H1 (cell line): ENCODE results near the gene TMEM127. TPM values are rescaled to one million over a fixed set of nuclear protein-coding genes. Genes with fewer than 3 reads are reported as not detected.

Source experiments
- CTCF ChIA-PET: fragments of 300-600 bp; sonication (Branson Sonifier 250); formaldehyde crosslinking; loops from one replicate; lab custom pipeline; 2021; ENCODE audit not compliant: partially characterized antibody; lab: Charles Lee
- POLR2A ChIA-PET: fragments of 300-600 bp; sonication (Branson Sonifier 250); formaldehyde crosslinking; loops from one replicate; lab custom pipeline; 2021; ENCODE audit warnings: inconsistent platforms; ENCODE audit not compliant: partially characterized antibody; lab: Charles Lee
- DNase-seq, 2 experiments: peaks; one replicate each; pipeline versions ENCODE4 v3.0.0 to v3.0.0-alpha.2; 2010 to 2022; ENCODE audit warnings: low spot score in 2 of 2, low read depth in 1 of 2, mixed read lengths in 1 of 2
- FAIRE-seq: peaks from 2 replicates; lab custom pipeline; 2011; peaks lifted over from hg19 to GRCh38; lab: Jason Lieb, UNC
- H2AFZ ChIP-seq: 2 replicates; pipeline ENCODE4 v1.8.1; 2012; ENCODE audit warnings: low read length, inconsistent platforms
- H2AK5ac ChIP-seq: 2 replicates; pipeline ENCODE4 v1.6.1; 2013; ENCODE audit warnings: low read depth, low read length
- H2BK120ac ChIP-seq: replicated peaks from 2 replicates; pipeline ENCODE3; 2013; ENCODE audit warnings: low read depth, low read length, inconsistent platforms
- H2BK12ac ChIP-seq: 2 replicates; pipeline ENCODE4 v1.6.1; 2013; ENCODE audit warnings: low read depth, low read length
- H2BK15ac ChIP-seq: 2 replicates; pipeline ENCODE4 v1.6.1; 2013; ENCODE audit warnings: low read length
- H2BK20ac ChIP-seq: 2 replicates; pipeline ENCODE4 v1.6.1; 2013; ENCODE audit warnings: low read length
- H2BK5ac ChIP-seq: 2 replicates; pipeline ENCODE4 v1.6.1; 2013; ENCODE audit warnings: low read depth, low read length
- H3K14ac ChIP-seq: 2 replicates; pipeline ENCODE4 v1.6.1; 2013; ENCODE audit warnings: inconsistent platforms; ENCODE audit not compliant: insufficient read length
- H3K18ac ChIP-seq: 2 replicates; pipeline ENCODE4 v1.6.1; 2013; ENCODE audit warnings: low read length; ENCODE audit errors: extremely low read depth
- H3K23ac ChIP-seq: 2 replicates; pipeline ENCODE4 v1.6.1; 2013; ENCODE audit warnings: inconsistent platforms; ENCODE audit not compliant: insufficient read length
- H3K23me2 ChIP-seq: 2 replicates; pipeline ENCODE4 v1.6.1; 2013; ENCODE audit warnings: low read depth, low read length
- H3K27ac ChIP-seq: 2 replicates; pipeline ENCODE4 v1.6.1; 2011; ENCODE audit warnings: low read depth, low read length, inconsistent platforms
- H3K27me3 ChIP-seq, 4 experiments: replicated peaks in 1 of 4; 1 replicate in 1 of 4; 2 replicates in 3 of 4; pipeline versions ENCODE4 v1.6.1 to v1.8.1; 2011 to 2013; ENCODE audit warnings: low read length in 3 of 4, mild to moderate bottlenecking in 3 of 4, inconsistent platforms in 2 of 4, mixed read lengths in 2 of 4, moderate library complexity in 1 of 4; ENCODE audit not compliant: control insufficient read depth in 3 of 4, insufficient read depth in 3 of 4; ENCODE audit errors: extremely low read depth in 1 of 4
- H3K36me3 ChIP-seq, 4 experiments: 2 replicates each; pipeline versions ENCODE4 v1.6.1 to v1.8.1; 2011 to 2013; ENCODE audit warnings: mild to moderate bottlenecking in 4 of 4, low read length in 3 of 4, moderate library complexity in 2 of 4, control low read depth in 1 of 4, inconsistent platforms in 1 of 4; ENCODE audit not compliant: insufficient read depth in 4 of 4, control insufficient read depth in 2 of 4
- H3K4ac ChIP-seq: replicated peaks from 2 replicates; pipeline ENCODE3; 2013; ENCODE audit warnings: low read length, low read depth, mixed read lengths, inconsistent platforms; ENCODE audit not compliant: insufficient read length
- H3K4me1 ChIP-seq, 4 experiments: replicated peaks in 1 of 4; 1 replicate in 1 of 4; 2 replicates in 3 of 4; pipeline versions ENCODE4 v1.6.1 to v1.8.1; 2011 to 2013; ENCODE audit warnings: low read length in 3 of 4, inconsistent platforms in 2 of 4, mixed read lengths in 1 of 4; ENCODE audit not compliant: insufficient read depth in 4 of 4, control insufficient read depth in 3 of 4
- H3K4me2 ChIP-seq, 2 experiments: 2 replicates each; pipeline versions ENCODE4 v1.6.1 to v1.8.1; 2011 to 2013; ENCODE audit warnings: low read depth in 2 of 2, low read length in 2 of 2, control low read depth in 1 of 2, inconsistent platforms in 1 of 2, mild to moderate bottlenecking in 1 of 2; ENCODE audit not compliant: insufficient read depth in 1 of 2
- H3K4me3 ChIP-seq, 4 experiments: fragments of 200-600, 300-600 bp in 1 of 4; sonication (generic), shearing (Covaris generic), sonication (Bioruptor Twin) in 1 of 4; 2 replicates each; pipeline versions ENCODE4 v1.5.1 to v1.8.1; 2011 to 2016; ENCODE audit warnings: low read length in 4 of 4, low read depth in 3 of 4, control low read depth in 2 of 4, inconsistent platforms in 2 of 4, mild to moderate bottlenecking in 2 of 4, mixed read lengths in 1 of 4, moderate library complexity in 1 of 4; ENCODE audit not compliant: insufficient read depth in 2 of 4; ENCODE audit errors: extremely low read depth in 1 of 4
- H3K56ac ChIP-seq: replicated peaks from 2 replicates; pipeline ENCODE3; 2013; ENCODE audit warnings: low read depth, mild to moderate bottlenecking, mixed read lengths, low read length, inconsistent platforms; ENCODE audit not compliant: insufficient read length
- H3K79me1 ChIP-seq: 2 replicates; pipeline ENCODE4 v1.6.1; 2013; ENCODE audit warnings: low read depth, low read length, control low read depth
- H3K79me2 ChIP-seq, 2 experiments: 2 replicates each; pipeline versions ENCODE4 v1.6.1 to v1.8.1; 2012 to 2013; ENCODE audit warnings: low read length in 2 of 2, mild to moderate bottlenecking in 2 of 2, inconsistent platforms in 1 of 2; ENCODE audit not compliant: insufficient read depth in 2 of 2, control insufficient read depth in 1 of 2
- H3K9ac ChIP-seq, 4 experiments: replicated peaks in 1 of 4; 1 replicate in 1 of 4; 2 replicates in 3 of 4; pipeline versions ENCODE4 v1.6.1 to v1.8.1; 2011 to 2013; ENCODE audit warnings: low read depth in 3 of 4, low read length in 3 of 4, control low read depth in 2 of 4, mild to moderate bottlenecking in 2 of 4, moderate library complexity in 2 of 4, inconsistent platforms in 1 of 4; ENCODE audit errors: extremely low read depth in 1 of 4
- H3K9me3 ChIP-seq, 2 experiments: 2 replicates each; pipeline versions ENCODE4 v1.6.1 to v1.8.1; 2012 to 2013; ENCODE audit warnings: mild to moderate bottlenecking in 2 of 2, moderate library complexity in 2 of 2, control low read depth in 1 of 2, inconsistent platforms in 1 of 2, low read depth in 1 of 2, low read length in 1 of 2, mixed read lengths in 1 of 2; ENCODE audit not compliant: insufficient read depth in 2 of 2
- H4K20me1 ChIP-seq, 2 experiments: replicated peaks in 1 of 2; 2 replicates each; pipeline versions ENCODE3 to v1.8.1; 2011 to 2013; ENCODE audit warnings: inconsistent platforms in 2 of 2, low read length in 2 of 2, mild to moderate bottlenecking in 1 of 2; ENCODE audit not compliant: insufficient read depth in 2 of 2, control insufficient read depth in 1 of 2
- H4K5ac ChIP-seq: 2 replicates; pipeline ENCODE4 v1.6.1; 2013; ENCODE audit warnings: low read length, low read depth, mixed read lengths, inconsistent platforms; ENCODE audit not compliant: insufficient read length
- H4K8ac ChIP-seq: 2 replicates; pipeline ENCODE4 v1.8.0; 2013; ENCODE audit warnings: mild to moderate bottlenecking, moderate library complexity, low read length, inconsistent platforms; ENCODE audit not compliant: insufficient read depth; ENCODE audit errors: extremely low read depth
- H4K91ac ChIP-seq: replicated peaks from 2 replicates; pipeline ENCODE3; 2013; ENCODE audit warnings: low read length, mixed read lengths, inconsistent platforms; ENCODE audit not compliant: insufficient read length
- BCL11A ChIP-seq, 2 experiments: IDR thresholded peaks; one replicate each; pipeline ENCODE4 v1.6.1; 2011; ENCODE audit warnings: low read depth in 2 of 2, low read length in 2 of 2, mild to moderate bottlenecking in 2 of 2
- CBX5 ChIP-seq: fragments of 300-800, 300-1000 bp; sonication (generic); IDR thresholded peaks from 2 replicates; pipeline ENCODE4 v1.7.1; 2016; ENCODE audit warnings: antibody characterized with exemption, low read length, low read depth
- E2F6 ChIP-seq: IDR thresholded peaks from 2 replicates; pipeline ENCODE4 v1.6.1; 2012; ENCODE audit warnings: inconsistent platforms
- HDAC6 ChIP-seq: IDR thresholded peaks from one replicate; pipeline ENCODE4 v1.7.1; 2012; ENCODE audit warnings: low read depth, mild to moderate bottlenecking, inconsistent platforms, low read length, moderate library complexity
- JUN ChIP-seq: IDR thresholded peaks from 2 replicates; pipeline ENCODE4 v1.6.1; 2011; ENCODE audit warnings: low read depth, mild to moderate bottlenecking, improper control_type of control experiment, low read length
- RBBP5 ChIP-seq: IDR thresholded peaks from 2 replicates; pipeline ENCODE4 v1.7.1; 2012; ENCODE audit warnings: low read depth, mild to moderate bottlenecking, inconsistent platforms, low read length, moderate library complexity, borderline replicate concordance
- RFX5 ChIP-seq: IDR thresholded peaks from 2 replicates; pipeline ENCODE4 v1.6.1; 2011; ENCODE audit warnings: low read depth, low read length, improper control_type of control experiment, borderline replicate concordance
- RNF2 ChIP-seq: fragments of 200-900, 300-1000 bp; sonication (generic); IDR thresholded peaks from 2 replicates; pipeline ENCODE4 v1.7.1; 2016; ENCODE audit warnings: borderline replicate concordance, low read depth, mild to moderate bottlenecking, antibody characterized with exemption, low read length; ENCODE audit not compliant: poor library complexity, severe bottlenecking; ENCODE audit errors: missing control alignments
- RXRA ChIP-seq: IDR thresholded peaks from 2 replicates; pipeline ENCODE4 v1.6.1; 2011; ENCODE audit warnings: low read depth, mild to moderate bottlenecking, low read length, moderate library complexity; ENCODE audit not compliant: insufficient read depth
- SIX5 ChIP-seq: IDR thresholded peaks from 2 replicates; pipeline ENCODE4 v1.6.1; 2011; ENCODE audit warnings: mild to moderate bottlenecking, low read depth, low read length
- SP2 ChIP-seq: IDR thresholded peaks from 2 replicates; pipeline ENCODE4 v1.6.1; 2012; ENCODE audit warnings: mild to moderate bottlenecking, low read length, inconsistent platforms
- TAF1 ChIP-seq: IDR thresholded peaks from 2 replicates; pipeline ENCODE4 v1.6.1; 2011; ENCODE audit warnings: mild to moderate bottlenecking, low read depth, low read length
- TBP ChIP-seq: IDR thresholded peaks from 2 replicates; pipeline ENCODE4 v1.6.1; 2011; ENCODE audit warnings: low read depth, low read length, improper control_type of control experiment
- whole genome bisulfite sequencing, 2 experiments: shearing (Covaris generic) in 1 of 2; methylation state at CpG; one replicate each; pipeline versions ENCODE4 v1.1.6 to v1.1.7; 2013 to 2015; ENCODE audit warnings: low lambda C conversion rate in 2 of 2, mixed read lengths in 2 of 2, inconsistent platforms in 1 of 2, low coverage in 1 of 2, missing lambda C conversion rate in 1 of 2; ENCODE audit not compliant: insufficient replicate concordance in 2 of 2, insufficient coverage in 1 of 2, insufficient read length in 1 of 2; ENCODE audit errors: extremely low coverage in 1 of 2, missing lambda C conversion rate in 1 of 2; 5-methylcytosine and 5-hydroxymethylcytosine counted together
- polyA plus RNA-seq, 7 experiments: library from polyadenylated mRNA; depleted of rRNA in 3 of 7; stranded (reverse) in 5 of 7; unstranded in 2 of 7; fragments of >200 nt in 5 of 7; fragments of 200-250 nt in 2 of 7; gene quantifications; 1 replicate in 5 of 7; 2 replicates in 1 of 7; 4 replicates in 1 of 7; pipeline versions ENCODE4 v1.2.1 to v1.2.3, GENCODE V29; 2011 to 2013; ENCODE audit warnings: missing spikeins in 2 of 7, mixed read lengths in 2 of 7
- total RNA-seq: library from RNA; stranded (reverse); fragmentation: NEBNext Ultra II Directional; extraction: Animal tissue kit (Norgen Biotek cat#: 25700); gene quantifications from 2 replicates; pipeline ENCODE4 v1.2.1, GENCODE V29; 2021

The TMEM127 gene
- total and polyA plus RNA-seq, 2 of the 8 experiments (the other 6 are each of a cell fraction or from before 2014, with no cell fraction given): 25.0 to 41.0 TPM

GRCh38 chr2:96243843-96244242, 22.0 kb downstream of the TMEM127 start:
- Histone ChIP-seq H3K9ac (no peak overlapping the region), H2BK120ac (no peak overlapping the region), H2AK5ac (no peak overlapping the region), H3K4me1 (peaks cover 0 to 3% (median 0%) of the 10 kb centered on the region in 4 experiments; a peak in 1 of 7 replicates), H3K79me1 (no peaks in the 10 kb centered on the region), H3K4ac (no peak overlapping the region), H2BK15ac (no peak overlapping the region), H4K20me1 (no peaks in the 10 kb centered on the region), H3K14ac (no peak overlapping the region), H3K23me2 (no peaks in the 10 kb centered on the region), H3K9me3 (no peaks in the 10 kb centered on the region), H3K4me3 (no peak overlapping the region), H3K18ac (no peak overlapping the region), H4K91ac (no peak overlapping the region), H4K5ac (no peak overlapping the region), H3K79me2 (no peaks in the 10 kb centered on the region), H2BK5ac (no peak overlapping the region), H2AFZ (no peak overlapping the region), H2BK20ac (no peak overlapping the region), H3K27ac (no peak overlapping the region), H3K23ac (no peak overlapping the region), H2BK12ac (no peak overlapping the region), H3K36me3 (no peaks in the 10 kb centered on the region), H3K4me2 (no peak overlapping the region), H4K8ac (no peak overlapping the region), H3K27me3 (no peaks in the 10 kb centered on the region), H3K56ac (no peak overlapping the region)
- POLR2A ChIA-PET: interaction anchor here (1.1 kb wide), 1 partner anchor 9 kb away, joined by 3 read pairs; no protein-coding TSS in a partner anchor
- CTCF ChIA-PET: interaction anchor here (1.0 kb wide), 1 partner anchor 69 kb away, joined by 3 read pairs; no protein-coding TSS in a partner anchor
- FAIRE-seq: no peak
- 92% methylated on average over 5 of the region's 5 CpGs; no CpG with 5 or more reads in 1 of the 2 experiments for WGBS, 2 experiments
- TF ChIP-seq E2F6 (no peak), SP2 (no peak), JUN (no peak), RFX5 (no peak), CBX5 (no peak), SIX5 (no peak), HDAC6 (no peak), RXRA (no peak), RBBP5 (no peak), TBP (no peak), TAF1 (no peak), RNF2 (no peak), BCL11A (IDR thresholded peaks at IDR 0.05; ENCODE audit: low read depth in 2 of 2, low read length in 2 of 2) (no peak)
- no peak for DNase-seq
